HG02870 (cell line): ENCODE measurements around the gene NRCAM.

Experiments
- ATAC-seq: cut with Tn5 transposase; IDR thresholded peaks from one replicate; pipeline ENCODE4 v1.9.1; 2021; ENCODE audit warnings: mild to moderate bottlenecking, moderate library complexity; ENCODE audit not compliant: unreplicated experiment

NRCAM gene

DNA sequence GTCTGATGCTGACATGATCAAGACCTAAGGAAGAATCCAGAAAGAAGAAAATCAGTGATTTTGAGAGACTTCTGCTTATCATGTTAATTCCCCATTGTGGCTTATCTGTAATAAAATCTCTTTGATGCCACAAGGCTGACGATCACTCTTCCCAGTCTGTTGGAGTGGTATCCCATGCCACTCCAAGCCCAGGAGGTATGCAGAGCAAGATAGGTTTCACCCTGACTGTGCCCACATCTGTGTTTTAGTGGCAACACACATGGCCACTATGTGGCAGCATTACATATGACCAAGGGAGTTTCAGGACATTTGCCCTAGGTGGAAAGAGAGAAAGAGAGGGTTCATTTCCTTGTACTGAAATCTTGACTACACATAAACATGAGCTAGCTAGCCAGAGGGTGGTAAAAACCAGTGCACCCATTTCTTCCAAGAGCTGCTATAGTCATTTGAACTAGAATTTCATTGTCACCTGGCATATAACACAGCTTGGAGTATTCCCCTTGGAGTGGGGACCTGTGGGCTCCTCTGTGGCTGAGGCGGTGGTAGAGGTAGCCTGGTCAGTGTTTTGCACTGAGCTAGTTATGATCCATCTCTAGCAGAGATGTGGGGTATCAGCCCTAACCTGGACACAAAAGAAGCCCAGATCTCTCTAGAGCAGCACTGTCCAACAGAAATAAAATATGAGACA lies 346.9 kb downstream of the NRCAM start:
- ATAC-seq: no peak

DNA sequence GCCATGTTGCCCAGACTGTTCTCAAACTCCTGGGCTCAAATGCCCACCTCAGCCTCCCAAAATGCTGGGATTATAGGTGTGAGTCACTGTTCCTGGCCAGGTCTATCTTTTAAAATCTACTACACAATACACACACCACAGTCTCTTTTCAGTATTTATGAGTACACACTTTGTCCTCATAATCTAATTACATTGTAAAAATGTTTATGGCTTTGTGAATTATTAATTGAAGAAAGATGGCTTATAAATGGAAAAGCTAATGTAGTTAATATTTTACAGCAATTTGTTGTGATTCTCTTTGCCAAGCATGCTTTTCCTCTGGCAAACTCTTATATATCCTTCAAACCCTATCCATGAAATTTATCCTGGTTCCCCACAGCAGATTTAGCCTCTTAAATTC lies 348.1 kb downstream of the NRCAM start:
- no peak for ATAC-seq

DNA sequence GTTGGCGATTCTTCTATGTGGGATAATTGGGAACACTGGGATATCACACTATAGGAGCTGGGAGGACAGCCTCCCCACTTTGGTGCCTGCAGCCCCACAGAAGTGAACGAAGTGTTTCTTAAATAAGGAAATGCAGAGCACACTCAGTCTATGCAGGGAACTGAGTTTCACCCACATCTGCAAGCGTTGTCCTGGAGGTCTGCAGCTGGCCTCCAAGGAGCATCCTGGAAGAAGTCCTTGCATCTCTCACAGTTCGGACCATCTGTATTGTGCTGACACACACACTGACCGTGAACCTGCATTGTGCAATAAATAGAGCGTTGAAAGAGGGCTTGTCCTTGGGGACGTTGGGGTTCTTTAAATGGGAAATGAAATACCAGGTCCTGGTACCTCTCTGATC lies 351.9 kb downstream of the NRCAM start:
- no peak for ATAC-seq

DNA sequence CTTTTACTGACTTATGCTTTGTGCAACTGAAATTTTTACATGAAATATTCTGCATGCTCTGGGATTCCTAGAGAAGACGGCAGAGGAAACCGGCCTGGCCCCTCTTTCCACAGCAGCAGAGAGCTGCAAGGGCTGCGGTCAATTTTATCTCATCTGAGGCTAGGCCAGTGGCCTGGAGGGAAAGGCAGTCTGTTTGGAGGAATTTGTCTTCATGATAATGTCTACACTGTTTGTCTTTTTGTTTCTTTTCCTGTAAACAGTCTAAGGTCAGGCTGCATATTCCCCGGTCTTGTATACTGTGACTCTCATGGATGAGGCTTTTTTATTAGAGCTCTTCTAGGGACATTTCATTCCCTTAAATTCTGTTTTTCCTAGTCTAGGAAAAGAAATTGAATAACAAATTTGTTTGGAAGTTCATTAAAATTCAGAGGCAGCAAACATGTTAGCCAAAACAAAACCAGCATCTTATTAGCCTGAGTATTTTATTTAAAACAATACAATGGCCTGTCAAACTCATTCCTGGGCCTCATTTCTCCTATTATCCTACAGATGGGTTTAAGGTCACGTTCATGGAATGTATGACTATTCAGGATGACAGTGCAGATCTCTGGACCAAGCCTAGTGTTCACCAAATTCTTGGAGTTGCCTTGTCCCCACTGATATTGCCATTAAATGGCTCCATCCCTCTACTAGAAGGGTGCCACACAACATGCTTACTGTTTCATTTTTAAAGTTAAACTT lies 352.5 kb downstream of the NRCAM start:
- no peak for ATAC-seq

DNA sequence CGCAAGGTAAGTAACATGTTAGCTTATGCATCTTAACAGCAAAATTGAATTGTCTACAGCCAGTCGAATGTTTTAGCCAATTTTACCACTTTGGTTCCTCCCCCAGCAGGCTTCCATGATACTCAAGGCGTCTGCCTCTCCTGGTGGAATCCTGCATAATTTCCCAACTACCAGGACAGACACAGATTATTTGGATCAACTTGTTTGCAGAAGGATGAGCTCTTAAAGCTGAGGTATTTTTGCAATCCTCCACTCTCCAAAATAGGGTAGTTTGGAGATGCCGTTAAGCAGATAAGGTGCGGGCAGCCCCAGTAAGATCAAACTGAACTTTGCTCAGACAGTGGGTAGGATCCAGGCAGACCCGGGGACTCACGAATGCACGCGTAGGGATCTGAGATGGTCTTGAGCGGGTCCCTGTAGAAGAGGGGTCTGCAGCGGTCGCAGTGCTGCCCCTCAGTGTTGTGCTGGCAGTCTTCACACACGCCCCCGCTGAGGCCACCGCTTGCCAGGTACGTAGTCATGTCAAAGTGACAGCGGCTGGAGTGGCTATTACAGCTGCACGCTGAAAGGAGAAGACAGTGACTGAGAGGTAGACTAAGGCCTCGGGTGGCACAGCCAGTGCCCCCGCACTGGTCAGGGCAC lies 353.4 kb downstream of the NRCAM start:
- no peak for ATAC-seq

DNA sequence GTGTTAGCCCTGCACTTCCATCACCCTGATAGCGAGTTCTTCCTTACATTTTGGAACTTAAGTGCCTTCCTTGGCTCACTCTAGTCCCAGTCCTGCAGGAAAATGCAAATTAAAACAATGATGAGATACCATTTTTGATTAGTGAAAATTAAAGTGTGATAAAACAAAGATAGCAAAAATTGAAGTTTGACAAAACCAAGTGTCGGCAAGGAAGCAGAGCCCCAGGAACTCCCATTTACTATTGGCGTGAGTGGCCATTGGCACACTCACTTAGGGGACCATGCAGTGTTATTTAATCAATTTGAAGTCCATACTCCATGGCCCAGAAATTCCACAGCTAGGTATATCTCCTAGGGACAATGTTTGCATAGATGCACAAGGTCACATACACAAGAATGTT lies 354.5 kb downstream of the NRCAM start:
- no peak for ATAC-seq

DNA sequence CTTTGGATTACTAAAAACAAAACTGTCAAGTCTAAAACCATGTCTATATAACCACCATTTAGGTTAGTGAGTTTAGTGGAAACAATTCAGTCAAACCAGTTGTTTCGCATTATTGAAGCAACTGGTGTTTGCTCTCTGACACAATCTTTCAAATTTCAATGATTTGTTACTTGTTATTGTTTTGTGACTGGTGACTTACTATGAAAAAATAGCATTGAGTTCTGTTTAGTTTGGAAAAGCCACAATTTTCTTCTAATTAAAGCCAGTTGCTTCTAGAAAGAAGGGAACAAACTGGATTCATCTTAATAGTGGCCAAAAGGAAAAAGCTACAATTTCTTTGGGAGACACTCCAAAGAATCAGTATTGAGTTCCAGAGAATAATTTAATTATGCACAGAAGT lies 356.5 kb downstream of the NRCAM start:
- ATAC-seq: no peak

DNA sequence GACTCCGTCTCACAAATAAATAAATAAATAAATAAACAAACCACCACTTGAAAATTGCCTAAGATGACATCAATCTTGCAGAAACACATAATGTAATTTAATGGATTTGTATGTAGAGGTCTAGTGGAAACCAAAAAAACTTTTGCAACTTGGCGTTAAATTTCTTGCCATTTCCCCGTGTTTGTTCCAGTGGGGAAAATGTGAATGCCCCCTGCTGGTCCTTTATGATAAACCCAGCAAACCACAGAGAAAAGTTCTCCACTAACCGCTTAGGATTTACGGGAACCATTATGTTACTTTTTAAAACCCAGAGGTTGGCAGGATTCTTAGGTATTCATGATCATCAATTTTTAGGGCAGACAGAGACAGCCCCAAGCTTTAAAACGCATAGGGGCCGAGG lies 358.5 kb downstream of the NRCAM start:
- ATAC-seq: no peak
